ENCODE measurements around the gene MIGA2. TPM values are rescaled to one million over a fixed set of nuclear protein-coding genes. Genes with fewer than 3 reads are reported as not detected.

The MIGA2 gene
- total RNA-seq, 1 donor from 2014 or later, result 38.3 TPM

DNA sequence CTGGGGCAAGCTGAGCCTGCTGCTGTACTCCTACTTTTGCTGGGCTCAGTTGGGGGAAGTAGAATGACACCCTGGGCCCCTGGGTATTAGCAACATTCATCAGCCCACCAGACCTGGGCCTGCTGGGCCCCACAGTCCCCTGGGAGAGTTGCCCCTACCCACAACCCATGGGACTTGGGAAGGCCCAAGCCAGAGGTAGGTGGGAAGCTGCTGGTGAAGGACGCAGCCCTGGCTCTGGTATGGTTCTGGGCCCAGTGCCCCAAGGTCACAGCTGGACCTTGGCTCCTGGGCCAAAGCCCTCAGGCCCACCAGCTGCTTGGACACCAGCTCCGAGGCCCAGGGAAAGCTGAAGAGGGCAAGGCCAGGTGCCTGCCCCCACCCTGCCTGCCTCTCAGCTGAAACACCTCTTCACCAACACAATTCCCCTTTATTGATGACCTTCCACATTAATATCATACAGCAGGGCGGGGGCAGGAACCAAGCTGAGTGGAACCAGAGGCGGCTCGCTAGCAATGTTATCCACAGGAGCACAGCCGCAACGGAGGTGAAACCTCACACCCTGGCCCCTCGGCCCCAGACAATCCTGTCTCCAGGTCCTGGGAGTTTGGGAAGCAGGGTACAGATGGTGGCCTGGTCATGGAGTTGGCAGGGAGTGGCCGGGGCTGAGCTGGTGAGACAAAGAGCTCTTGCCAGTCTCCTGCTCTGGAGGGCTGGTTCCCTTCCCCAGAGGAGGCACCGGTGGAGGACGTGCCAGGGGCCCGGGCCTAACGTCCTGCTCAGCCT is 58.2 kb downstream of the MIGA2 start:
- Mint-ChIP-seq H3K27ac (ENCODE audit: unreplicated experiment) (peak overlapping the region; percentile 35), H3K9me3 (no peaks in the 10 kb centered on the region), H3K27me3 (ENCODE audit: low read depth) (no peaks in the 10 kb centered on the region), H3K36me3 (ENCODE audit: low read depth) (no peaks in the 10 kb centered on the region), H3K4me1 (peaks cover 4% of the 10 kb centered on the region), H3K4me3 (no peak overlapping the region)
- DNase-seq (ENCODE audit: low read depth, low spot score), result no peak
- TF ChIP-seq, protein P1, sequence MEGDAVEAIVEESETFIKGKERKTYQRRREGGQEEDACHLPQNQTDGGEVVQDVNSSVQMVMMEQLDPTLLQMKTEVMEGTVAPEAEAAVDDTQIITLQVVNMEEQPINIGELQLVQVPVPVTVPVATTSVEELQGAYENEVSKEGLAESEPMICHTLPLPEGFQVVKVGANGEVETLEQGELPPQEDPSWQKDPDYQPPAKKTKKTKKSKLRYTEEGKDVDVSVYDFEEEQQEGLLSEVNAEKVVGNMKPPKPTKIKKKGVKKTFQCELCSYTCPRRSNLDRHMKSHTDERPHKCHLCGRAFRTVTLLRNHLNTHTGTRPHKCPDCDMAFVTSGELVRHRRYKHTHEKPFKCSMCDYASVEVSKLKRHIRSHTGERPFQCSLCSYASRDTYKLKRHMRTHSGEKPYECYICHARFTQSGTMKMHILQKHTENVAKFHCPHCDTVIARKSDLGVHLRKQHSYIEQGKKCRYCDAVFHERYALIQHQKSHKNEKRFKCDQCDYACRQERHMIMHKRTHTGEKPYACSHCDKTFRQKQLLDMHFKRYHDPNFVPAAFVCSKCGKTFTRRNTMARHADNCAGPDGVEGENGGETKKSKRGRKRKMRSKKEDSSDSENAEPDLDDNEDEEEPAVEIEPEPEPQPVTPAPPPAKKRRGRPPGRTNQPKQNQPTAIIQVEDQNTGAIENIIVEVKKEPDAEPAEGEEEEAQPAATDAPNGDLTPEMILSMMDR (conservative IDR thresholded peaks at IDR 0.05), result no peak

DNA sequence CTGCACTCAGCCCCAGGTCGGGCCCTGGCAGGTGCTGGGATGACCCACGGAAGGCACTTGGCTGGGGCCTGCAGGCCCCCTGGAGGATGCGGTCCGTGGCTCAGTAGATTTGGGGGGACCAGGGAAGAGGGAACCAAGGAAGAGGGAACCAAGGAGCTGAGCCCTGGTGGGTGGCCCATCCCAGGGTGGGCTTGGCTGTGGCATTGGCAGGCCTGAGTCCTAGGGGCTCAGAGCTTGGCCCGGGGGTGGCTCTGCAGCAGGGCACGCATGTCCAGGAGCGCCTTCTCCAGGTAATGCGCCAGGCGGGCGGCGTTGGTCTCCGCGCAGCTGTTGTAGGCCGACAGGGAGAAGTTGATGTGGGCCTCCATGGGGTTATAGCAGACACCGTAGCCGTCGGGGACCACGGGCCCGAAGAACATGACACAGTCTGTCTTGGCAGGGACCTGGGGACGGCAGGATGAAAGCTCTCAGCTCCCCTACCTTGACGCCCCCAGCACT is 58.8 kb downstream of the MIGA2 start:
- H3K4me1 Mint-ChIP-seq, result peaks cover 4% of the 10 kb centered on the region
- no peaks in the 10 kb centered on the region for H3K36me3 Mint-ChIP-seq (ENCODE audit: low read depth)
- peak overlapping the region; percentile 35 for H3K27ac Mint-ChIP-seq (ENCODE audit: unreplicated experiment)
- no peak for DNase-seq (ENCODE audit: low read depth, low spot score)
- TF ChIP-seq, protein P1 (conservative IDR thresholded peaks at IDR 0.05), result no peak
- H3K27me3 Mint-ChIP-seq (ENCODE audit: low read depth), result no peaks in the 10 kb centered on the region
- no peaks in the 10 kb centered on the region for H3K9me3 Mint-ChIP-seq
- H3K4me3 Mint-ChIP-seq, result no peak overlapping the region

DNA sequence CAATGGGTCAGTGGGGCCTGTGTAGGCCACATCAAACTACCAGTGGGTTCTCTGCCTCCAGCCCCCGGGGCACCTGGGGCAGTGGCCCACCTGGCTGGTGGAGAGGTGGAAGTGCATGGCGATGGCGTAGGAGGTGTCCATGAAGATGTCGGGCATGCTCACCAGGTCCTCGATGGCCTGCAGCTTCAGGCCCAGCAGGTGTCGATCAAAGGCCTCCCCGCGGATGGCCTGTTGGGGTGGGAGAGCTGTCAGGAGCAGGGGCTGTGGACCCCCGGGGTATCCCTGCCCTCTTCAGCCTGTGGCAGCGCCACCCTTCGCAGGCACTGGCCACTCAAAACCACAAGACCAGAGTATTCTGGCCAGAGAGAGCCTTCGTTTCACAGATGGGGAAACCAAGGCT is 59.5 kb downstream of the MIGA2 start:
- TF ChIP-seq, protein P1 (conservative IDR thresholded peaks at IDR 0.05), result no peak
- DNase-seq (ENCODE audit: low read depth, low spot score), result no peak
- no peak overlapping the region for H3K27ac Mint-ChIP-seq (ENCODE audit: unreplicated experiment)
- H3K4me3 Mint-ChIP-seq, result no peak overlapping the region
- no peaks in the 10 kb centered on the region for H3K27me3 Mint-ChIP-seq (ENCODE audit: low read depth)
- H3K36me3 Mint-ChIP-seq (ENCODE audit: low read depth), result no peaks in the 10 kb centered on the region
- H3K4me1 Mint-ChIP-seq, result peaks cover 4% of the 10 kb centered on the region
- H3K9me3 Mint-ChIP-seq, result no peaks in the 10 kb centered on the region

DNA sequence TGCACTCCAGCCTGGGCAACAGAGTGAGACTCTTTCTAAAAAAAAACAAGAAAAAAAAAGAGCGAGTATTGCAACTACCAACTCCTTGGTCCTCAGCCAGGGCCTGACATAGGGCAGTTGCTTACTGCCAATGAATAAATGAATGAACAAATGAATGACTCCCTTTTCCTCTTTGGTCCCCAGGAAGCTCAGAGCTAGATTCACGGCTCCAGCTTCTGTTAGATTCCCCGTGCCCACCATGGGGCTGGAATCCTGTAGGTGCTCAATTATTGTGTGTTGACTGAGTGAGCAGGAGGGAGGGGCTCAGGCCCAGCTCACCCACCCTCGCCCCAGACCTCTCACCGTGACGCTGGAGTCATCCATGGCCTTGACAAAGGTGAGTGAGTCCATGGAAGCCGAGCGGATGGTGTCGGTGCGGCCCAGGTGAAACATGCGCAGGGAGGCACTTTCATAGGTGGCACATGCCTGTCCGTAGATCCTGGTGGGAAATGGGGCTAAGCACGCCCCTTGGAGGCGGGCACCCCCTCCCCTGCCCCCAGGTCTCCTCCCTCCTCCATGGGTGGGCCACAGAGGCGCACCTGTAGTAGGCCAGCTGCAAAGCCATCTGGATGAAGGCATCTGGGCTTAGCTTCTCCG is 61.4 kb downstream of the MIGA2 start:
- no peaks in the 10 kb centered on the region for H3K36me3 Mint-ChIP-seq (ENCODE audit: low read depth)
- H3K9me3 Mint-ChIP-seq, result no peaks in the 10 kb centered on the region
- no peak for DNase-seq (ENCODE audit: low read depth, low spot score)
- TF ChIP-seq, protein P1 (conservative IDR thresholded peaks at IDR 0.05), result no peak
- H3K27me3 Mint-ChIP-seq (ENCODE audit: low read depth), result no peaks in the 10 kb centered on the region
- no peak overlapping the region for H3K4me3 Mint-ChIP-seq
- H3K27ac Mint-ChIP-seq (ENCODE audit: unreplicated experiment), result no peak overlapping the region
- peaks cover 4% of the 10 kb centered on the region for H3K4me1 Mint-ChIP-seq

DNA sequence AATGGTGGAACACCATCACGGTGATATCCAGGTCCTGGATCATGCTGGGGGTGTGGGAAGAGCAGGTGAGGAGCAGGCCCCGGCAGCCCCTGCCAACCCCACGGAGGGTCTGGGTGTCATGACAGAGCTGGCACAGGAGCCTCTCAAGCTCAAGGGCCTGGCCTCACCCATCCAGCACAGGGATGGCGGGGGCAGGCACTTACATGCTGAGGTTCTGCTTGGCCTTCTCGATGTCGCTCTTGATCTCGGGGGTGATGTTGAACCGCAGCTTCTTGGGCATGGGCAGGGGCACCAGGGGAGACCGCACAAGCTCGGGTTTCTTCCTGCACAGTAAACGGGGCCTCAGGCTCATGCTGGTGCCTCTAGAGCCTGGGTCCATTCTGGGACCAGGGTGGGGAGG is 61.9 kb downstream of the MIGA2 start:
- Mint-ChIP-seq H3K27me3 (ENCODE audit: low read depth) (no peaks in the 10 kb centered on the region), H3K36me3 (ENCODE audit: low read depth) (no peaks in the 10 kb centered on the region), H3K4me3 (no peak overlapping the region), H3K27ac (ENCODE audit: unreplicated experiment) (no peak overlapping the region), H3K4me1 (peaks cover 4% of the 10 kb centered on the region), H3K9me3 (no peaks in the 10 kb centered on the region)
- DNase-seq (ENCODE audit: low read depth, low spot score), result no peak
- TF ChIP-seq, protein P1 (conservative IDR thresholded peaks at IDR 0.05), result no peak
